ENCODE measurements around the gene POTEG.
"Not testable (repeated sequence)": the region's sequence is repeated elsewhere in the genome, so short reads cannot be mapped to it uniquely, and the experiment has no call there.

GRCh38 chr14:19360937-19361635 is 73.1 kb downstream of the POTEG start:
- not testable (repeated sequence) for TF ChIP-seq RAD21 (IDR thresholded peaks at IDR 0.05; ENCODE audit: low read depth); CEBPB (IDR thresholded peaks at IDR 0.05; ENCODE audit: low read depth); CTCF (IDR thresholded peaks at IDR 0.05 in 2 of 3, conservative IDR thresholded peaks at IDR 0.05 in 1 of 3; ENCODE audit: borderline replicate concordance in 1 of 3, insufficient read depth in 1 of 3, low read depth in 2 of 3, low read length in 2 of 3); POLR2A (IDR thresholded peaks at IDR 0.05; ENCODE audit: borderline replicate concordance, extremely low read depth, insufficient read depth, insufficient read length); SP1 (IDR thresholded peaks at IDR 0.05; ENCODE audit: low read depth)

All from HCT116 (cell line).